Stomach (tissue), 9 donors: Measurements from ENCODE around the gene PRKCA. TPM values are rescaled to one million over a fixed set of nuclear protein-coding genes. Genes with fewer than 3 reads are reported as not detected.

Experiments used
- DNase-seq, 2 donors: peaks; one replicate each; pipeline versions ENCODE4 v3.0.0 to v3.0.0-alpha.2; 2013 to 2019
- H3K27ac ChIP-seq, 5 donors: fragments of 200-600 bp in 4 of 5; sonication (generic) in 4 of 5; one replicate each; pipeline ENCODE4 v1.5.1; 2013 to 2019; ENCODE audit warnings: mild to moderate bottlenecking in 1 of 5, moderate library complexity in 1 of 5
- H3K27me3 ChIP-seq, 3 donors: fragments of 200-600 bp; sonication (generic); one replicate each; pipeline ENCODE4 v1.5.1; 2017 to 2019; ENCODE audit warnings: mixed run types in 1 of 3
- H3K36me3 ChIP-seq, 4 donors: fragments of 200-600 bp; sonication (generic); 1 replicate in 3 of 4; 2 replicates in 1 of 4; pipeline ENCODE4 v1.5.1; 2016 to 2019
- H3K4me1 ChIP-seq, 4 donors: fragments of 200-600 bp; sonication (generic); one replicate each; pipeline ENCODE4 v1.5.1; 2016 to 2019
- H3K4me3 ChIP-seq, 4 donors: fragments of 200-600 bp; sonication (generic) in 3 of 4; one replicate each; pipeline ENCODE4 v1.5.1; 2016 to 2019; ENCODE audit warnings: mild to moderate bottlenecking in 1 of 4
- H3K9me3 ChIP-seq, 4 donors: fragments of 200-600 bp; sonication (generic); one replicate each; pipeline ENCODE4 v1.5.1; 2016 to 2019
- EP300 ChIP-seq: sonication (generic); formaldehyde crosslinking; IDR thresholded peaks from one replicate; pipeline ENCODE4 v1.6.1; 2017; ENCODE audit warnings: antibody characterized with exemption
- POLR2A ChIP-seq, 4 donors: fragments of 450-650 bp; IDR thresholded peaks; one replicate each; pipeline ENCODE4 v1.6.1; 2016; ENCODE audit warnings: antibody characterized with exemption in 4 of 4, control low read depth in 2 of 4, mild to moderate bottlenecking in 1 of 4, moderate library complexity in 1 of 4
- POLR2AphosphoS5 ChIP-seq, 3 donors: sonication (generic); formaldehyde crosslinking; IDR thresholded peaks; one replicate each; pipeline ENCODE4 v1.6.1; 2016; ENCODE audit warnings: antibody characterized with exemption in 3 of 3
- WGBS, 5 donors: extraction: QIAGEN DNeasy Blood & Tissue Kit in 3 of 5; methylation state at CpG; one replicate each; pipeline versions ENCODE4 v1.1.5 to v1.1.7; 2013 to 2018; 5-methylcytosine and 5-hydroxymethylcytosine counted together
- intact Hi-C: fragments of 100-400 bp; cut with DNase I; formaldehyde crosslinking; loops from one replicate; pipeline ENCODE4 v1.15.1; 2023; ENCODE audit warnings: low total_unique reads
- polyA plus RNA-seq, 3 donors: library from polyadenylated mRNA; stranded (reverse); fragments of 200-250 nt; gene quantifications; one replicate each; pipeline ENCODE4 v1.2.3, GENCODE V29; 2013
- total RNA-seq, 5 donors: library from RNA; depleted of rRNA; stranded (reverse); fragments of >200 nt; gene quantifications; one replicate each; pipeline versions ENCODE4 v1.1.0 to v1.2.3, GENCODE V29; 2014 to 2016
- TF ChIP-seq, protein P1 (sequence below), 7 experiments: fragments of 450-650 bp in 4 of 7; fragments of 200-600 bp in 3 of 7; sonication (generic) in 3 of 7; IDR thresholded peaks; one replicate each; pipeline ENCODE4 v1.5.1; 2016 to 2019; ENCODE audit warnings: antibody characterized with exemption in 7 of 7, control low read depth in 2 of 7, mild to moderate bottlenecking in 1 of 7
- donor health status: healthy with polysubstance abuse.
- donor health status: Bipolar disorder and iron deficiency.
- donor health status: healthy.

PRKCA gene
- total and polyA plus RNA-seq, 8 donors: 2.1 to 41.1 (median 12.2) TPM

DNA sequence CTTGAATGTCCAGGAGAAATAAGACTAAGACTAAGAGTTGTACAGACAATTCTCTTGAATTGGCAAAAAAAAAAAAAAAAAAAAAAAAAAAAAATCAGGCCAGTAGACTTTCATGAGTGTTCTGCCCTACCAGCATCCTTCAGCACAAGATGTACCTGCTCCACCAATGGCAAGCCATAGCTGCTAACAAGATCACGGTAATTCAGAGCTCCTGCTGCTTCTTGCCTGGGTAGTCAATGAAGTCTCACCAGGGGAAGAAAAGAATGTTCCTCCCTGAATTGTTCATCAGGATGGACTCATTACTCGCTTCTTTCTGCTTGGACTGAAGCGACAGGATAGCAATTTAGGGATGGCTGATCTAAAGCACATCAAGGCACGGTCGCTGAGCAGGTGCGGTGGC, 42.1 kb upstream of the PRKCA start:
- intact Hi-C loops: loop anchor here (5.0 to 10.0 kb wide), 2 partner anchors 315 to 412 kb away; no protein-coding TSS in a partner anchor
- Histone ChIP-seq H3K4me3 (no peak overlapping the region), H3K36me3 (no peaks in the 10 kb centered on the region), H3K4me1 (peaks cover 0 to 4% (median 1%) of the 10 kb centered on the region in 4 donors), H3K27me3 (no peaks in the 10 kb centered on the region), H3K9me3 (no peaks in the 10 kb centered on the region), H3K27ac (no peak overlapping the region)
- TF ChIP-seq EP300: no peak
- TF ChIP-seq POLR2A (IDR thresholded peaks at IDR 0.05): no peak
- no peak for TF ChIP-seq POLR2AphosphoS5 (IDR thresholded peaks at IDR 0.05)
- TF ChIP-seq, protein P1, sequence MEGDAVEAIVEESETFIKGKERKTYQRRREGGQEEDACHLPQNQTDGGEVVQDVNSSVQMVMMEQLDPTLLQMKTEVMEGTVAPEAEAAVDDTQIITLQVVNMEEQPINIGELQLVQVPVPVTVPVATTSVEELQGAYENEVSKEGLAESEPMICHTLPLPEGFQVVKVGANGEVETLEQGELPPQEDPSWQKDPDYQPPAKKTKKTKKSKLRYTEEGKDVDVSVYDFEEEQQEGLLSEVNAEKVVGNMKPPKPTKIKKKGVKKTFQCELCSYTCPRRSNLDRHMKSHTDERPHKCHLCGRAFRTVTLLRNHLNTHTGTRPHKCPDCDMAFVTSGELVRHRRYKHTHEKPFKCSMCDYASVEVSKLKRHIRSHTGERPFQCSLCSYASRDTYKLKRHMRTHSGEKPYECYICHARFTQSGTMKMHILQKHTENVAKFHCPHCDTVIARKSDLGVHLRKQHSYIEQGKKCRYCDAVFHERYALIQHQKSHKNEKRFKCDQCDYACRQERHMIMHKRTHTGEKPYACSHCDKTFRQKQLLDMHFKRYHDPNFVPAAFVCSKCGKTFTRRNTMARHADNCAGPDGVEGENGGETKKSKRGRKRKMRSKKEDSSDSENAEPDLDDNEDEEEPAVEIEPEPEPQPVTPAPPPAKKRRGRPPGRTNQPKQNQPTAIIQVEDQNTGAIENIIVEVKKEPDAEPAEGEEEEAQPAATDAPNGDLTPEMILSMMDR (IDR thresholded peaks at IDR 0.05): no peak
- 88 to 99% (median 96%) methylated on average over 6 of the region's 6 CpGs for WGBS, 5 donors
- no peak for DNase-seq

DNA sequence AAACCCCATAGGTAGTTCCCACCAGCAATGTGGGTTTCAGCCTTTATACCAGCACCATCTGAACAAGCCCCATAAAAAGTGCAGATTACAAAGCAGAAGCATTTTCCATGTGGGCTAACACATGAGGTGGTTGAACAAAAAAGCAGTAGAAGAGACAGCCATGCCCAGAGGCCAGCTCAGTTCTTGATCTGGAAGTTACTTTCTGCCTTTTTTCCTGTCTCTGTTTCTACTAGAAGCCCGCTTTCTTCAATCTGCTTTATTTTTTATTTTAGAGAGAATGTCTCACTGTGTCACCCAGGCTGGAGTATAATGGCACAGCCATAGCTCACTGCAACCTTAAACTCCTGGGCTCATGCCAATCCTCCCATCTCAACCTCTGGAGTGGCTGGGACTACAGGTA, 41.7 kb upstream of the PRKCA start:
- no peaks in the 10 kb centered on the region for H3K4me1 ChIP-seq
- H3K27ac ChIP-seq: no peak overlapping the region
- no peaks in the 10 kb centered on the region for H3K36me3 ChIP-seq
- H3K9me3 ChIP-seq: no peaks in the 10 kb centered on the region
- H3K27me3 ChIP-seq: no peaks in the 10 kb centered on the region
- no peak for TF ChIP-seq POLR2A (IDR thresholded peaks at IDR 0.05)
- TF ChIP-seq POLR2AphosphoS5 (IDR thresholded peaks at IDR 0.05): no peak
- no peak for TF ChIP-seq EP300
- TF ChIP-seq, protein P1 (IDR thresholded peaks at IDR 0.05): no peak
- 65 to 100% (median 100%) methylated on average over 1 of the region's 1 CpG for WGBS, 5 donors
- intact Hi-C loops: loop anchor here (5.0 to 10.0 kb wide), 2 partner anchors 314 to 412 kb away; no protein-coding TSS in a partner anchor
- no peak for DNase-seq
- no peak overlapping the region for H3K4me3 ChIP-seq

DNA sequence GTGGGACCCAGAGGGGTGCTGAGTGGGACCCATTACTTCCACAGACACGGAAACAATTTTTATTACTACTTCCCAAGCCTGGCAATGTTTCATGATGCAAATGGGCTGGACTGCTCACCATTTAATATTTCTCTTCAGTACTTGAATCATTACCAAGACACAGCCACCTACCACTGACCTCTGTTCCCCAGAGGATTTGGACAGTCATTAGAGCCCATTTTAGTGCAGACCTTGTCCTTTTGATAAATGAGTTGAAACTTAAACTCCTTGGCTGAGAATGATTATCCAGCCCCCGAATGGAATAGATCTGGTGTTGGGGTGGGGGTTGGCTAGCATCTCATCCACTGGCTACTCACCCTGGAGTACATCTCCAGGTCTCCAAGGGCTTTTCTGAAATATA, 39.6 kb upstream of the PRKCA start:
- TF ChIP-seq POLR2AphosphoS5 (IDR thresholded peaks at IDR 0.05) (no peak), EP300 (no peak), POLR2A (IDR thresholded peaks at IDR 0.05) (no peak)
- TF ChIP-seq, protein P1 (IDR thresholded peaks at IDR 0.05): no peak
- no peak for DNase-seq
- Histone ChIP-seq H3K27ac (no peak overlapping the region), H3K27me3 (no peaks in the 10 kb centered on the region), H3K4me1 (no peaks in the 10 kb centered on the region), H3K4me3 (no peak overlapping the region), H3K36me3 (no peaks in the 10 kb centered on the region), H3K9me3 (no peaks in the 10 kb centered on the region)
- intact Hi-C loops: loop anchor here (5.0 to 10.0 kb wide), 2 partner anchors 312 to 410 kb away; no protein-coding TSS in a partner anchor
- 53 to 74% (median 70%) methylated on average over 2 of the region's 2 CpGs for WGBS, 5 donors

DNA sequence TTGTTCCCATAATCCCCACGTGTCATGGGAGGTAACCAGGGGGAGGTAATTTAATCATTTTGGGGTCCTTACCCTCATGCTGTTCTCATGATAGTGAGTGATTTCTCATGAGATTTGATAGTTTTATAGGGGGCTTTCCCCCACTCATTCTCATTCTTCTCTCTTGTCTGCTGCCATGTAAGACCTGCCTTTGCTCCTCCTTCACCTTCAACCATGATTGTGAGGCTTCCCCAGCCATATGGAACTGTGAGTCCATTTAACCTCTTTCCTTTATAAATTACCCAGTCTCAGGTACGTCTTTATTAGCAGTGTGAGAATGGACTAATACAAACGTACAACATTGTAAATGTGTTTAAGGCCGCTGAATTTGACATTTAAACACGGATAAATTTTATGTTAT, 37.7 kb upstream of the PRKCA start:
- DNase-seq: no peak
- Histone ChIP-seq H3K4me3 (no peak overlapping the region), H3K27me3 (no peaks in the 10 kb centered on the region), H3K27ac (no peak overlapping the region), H3K9me3 (no peaks in the 10 kb centered on the region), H3K4me1 (no peaks in the 10 kb centered on the region), H3K36me3 (no peaks in the 10 kb centered on the region)
- TF ChIP-seq EP300 (no peak), POLR2A (IDR thresholded peaks at IDR 0.05) (no peak), POLR2AphosphoS5 (IDR thresholded peaks at IDR 0.05) (no peak)
- TF ChIP-seq, protein P1 (IDR thresholded peaks at IDR 0.05): no peak
- intact Hi-C loops: loop anchor here (5.0 to 10.0 kb wide), 2 partner anchors 310 to 408 kb away; no protein-coding TSS in a partner anchor
- WGBS, 5 donors: 90 to 97% (median 94%) methylated on average over 5 of the region's 5 CpGs
